Lower lobe of right lung (tissue), 2 donors: ENCODE results near the gene TMEM141. TPM values are rescaled to one million over a fixed set of nuclear protein-coding genes. Genes with fewer than 3 reads are reported as not detected.

Experiments used
- ATAC-seq, 2 donors: fragments of 200-7000 bp; cut with Tn5 transposase; one replicate each; pipeline ENCODE4 v1.9.1; 2020 to 2022; ENCODE audit warnings: mild to moderate bottlenecking in 2 of 2, moderate library complexity in 2 of 2
- DNase-seq: peaks from one replicate; pipeline ENCODE4 v3.0.0-alpha.2; 2020
- H3K27ac ChIP-seq: fragments of 200-600 bp; one replicate; pipeline ENCODE4 v1.8.0; 2022
- H3K27me3 ChIP-seq: fragments of 200-600 bp; one replicate; pipeline ENCODE4 v1.8.0; 2022; ENCODE audit warnings: low read depth
- H3K36me3 ChIP-seq: fragments of 200-600 bp; one replicate; pipeline ENCODE4 v1.8.0; 2022; ENCODE audit warnings: mild to moderate bottlenecking
- H3K4me1 ChIP-seq: fragments of 200-600 bp; one replicate; pipeline ENCODE4 v1.8.0; 2022
- H3K4me3 ChIP-seq: fragments of 200-600 bp; one replicate; pipeline ENCODE4 v1.8.0; 2022; ENCODE audit warnings: mild to moderate bottlenecking
- H3K9me3 ChIP-seq: fragments of 200-600 bp; one replicate; pipeline ENCODE4 v1.8.0; 2022
- CTCF ChIP-seq: fragments of 200-600 bp; IDR thresholded peaks from one replicate; pipeline ENCODE4 v1.8.0; 2022; ENCODE audit warnings: antibody characterized with exemption, mild to moderate bottlenecking
- intact Hi-C: fragments of 100-400 bp; cut with DNase I; formaldehyde crosslinking; loops from one replicate; pipeline ENCODE4 v1.11.0; 2022
- total RNA-seq: library from RNA; stranded (reverse); fragmentation: NEBNext Ultra II Directional; extraction: Animal tissue kit (Norgen Biotek cat#: 25700); gene quantifications from one replicate; pipeline ENCODE4 v1.2.1, GENCODE V29; 2021
- donor health status: DM: no; HTN: yes; CAD: no; lungs with severe emphysema.

The TMEM141 gene
- total RNA-seq, 1 donor from 2014 or later = 57.2 TPM

GRCh38 chr9:136826703-136827582, 35.8 kb downstream of the TMEM141 start:
- no peak for TF ChIP-seq CTCF
- intact Hi-C loops = no loop called here
- peaks cover 86% of the 10 kb centered on the region for H3K36me3 ChIP-seq
- DNase-seq = no peak
- no peaks in the 10 kb centered on the region for H3K4me1 ChIP-seq
- H3K27me3 ChIP-seq = no peaks in the 10 kb centered on the region
- H3K9me3 ChIP-seq = no peaks in the 10 kb centered on the region
- no peak overlapping the region for H3K4me3 ChIP-seq
- H3K27ac ChIP-seq = no peak overlapping the region
- ATAC-seq = no peak

- intact Hi-C loops = no loop called here
- Histone ChIP-seq H3K27me3 (no peaks in the 10 kb centered on the region), H3K27ac (no peak overlapping the region), H3K4me3 (no peak overlapping the region), H3K36me3 (peaks cover 95% of the 10 kb centered on the region), H3K4me1 (no peaks in the 10 kb centered on the region), H3K9me3 (no peaks in the 10 kb centered on the region)
- no peak for TF ChIP-seq CTCF
- no peak for DNase-seq
- no peak for ATAC-seq
These were observed 36.8 kb downstream of the TMEM141 start for GRCh38 chr9:136827794-136828473.

GRCh38 chr9:136828474-136829140, 37.5 kb downstream of the TMEM141 start:
- no peak for TF ChIP-seq CTCF
- intact Hi-C loops = no loop called here
- no peak for DNase-seq
- no peak overlapping the region for H3K27ac ChIP-seq
- peaks cover 89% of the 10 kb centered on the region for H3K36me3 ChIP-seq
- H3K4me3 ChIP-seq = no peak overlapping the region
- H3K27me3 ChIP-seq = no peaks in the 10 kb centered on the region
- no peak for ATAC-seq
- no peaks in the 10 kb centered on the region for H3K9me3 ChIP-seq
- H3K4me1 ChIP-seq = no peaks in the 10 kb centered on the region

- Histone ChIP-seq H3K4me1 (no peaks in the 10 kb centered on the region), H3K4me3 (no peak overlapping the region), H3K27me3 (no peaks in the 10 kb centered on the region), H3K9me3 (no peaks in the 10 kb centered on the region), H3K27ac (no peak overlapping the region), H3K36me3 (peaks cover 83% of the 10 kb centered on the region)
- TF ChIP-seq CTCF = no peak
- DNase-seq (no peak), ATAC-seq (no peak)
- intact Hi-C loops = no loop called here
These were observed 38.3 kb downstream of the TMEM141 start for GRCh38 chr9:136829412-136829811.

- intact Hi-C loops = no loop called here
- no peak overlapping the region for H3K27ac ChIP-seq
- H3K36me3 ChIP-seq = peaks cover 75% of the 10 kb centered on the region
- no peak overlapping the region for H3K4me3 ChIP-seq
- H3K27me3 ChIP-seq = no peaks in the 10 kb centered on the region
- DNase-seq = no peak
- H3K9me3 ChIP-seq = no peaks in the 10 kb centered on the region
- no peak for ATAC-seq
- no peaks in the 10 kb centered on the region for H3K4me1 ChIP-seq
- TF ChIP-seq CTCF = no peak
These were observed 39.1 kb downstream of the TMEM141 start for GRCh38 chr9:136829981-136830885.
